ENCODE results near the gene EXOC2.

Gene EXOC2

DNA sequence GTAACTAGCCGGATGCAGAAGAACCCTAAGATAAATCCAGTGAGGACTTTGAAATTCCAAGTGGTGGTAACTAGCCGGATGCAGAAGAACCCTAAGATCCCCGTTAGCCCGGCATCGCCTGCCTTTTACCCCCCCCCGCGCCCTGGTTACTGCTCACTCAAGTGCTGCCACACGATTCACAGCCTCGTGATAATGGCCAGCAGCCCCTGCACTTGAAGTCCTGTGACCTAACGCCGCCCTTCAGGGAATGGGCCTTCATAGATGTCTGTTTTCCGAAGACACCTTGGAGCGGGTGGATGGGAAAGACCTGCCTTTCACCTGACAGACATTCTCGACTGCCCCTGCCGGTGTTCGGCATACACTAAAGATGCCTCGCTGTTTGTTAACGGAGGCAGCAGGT, 163.9 kb downstream of the EXOC2 start:
- no peak for DNase-seq (ENCODE audit: insufficient read length, low spot score)
- FAIRE-seq = peak; percentile 80
- TF ChIP-seq POU2F2 (IDR thresholded peaks at IDR 0.05; ENCODE audit: low read depth, low read length) = no peak
- no peak for TF ChIP-seq POLR2A (IDR thresholded peaks at IDR 0.05; ENCODE audit: low read depth, low read length)
- no peak for TF ChIP-seq PAX5 (IDR thresholded peaks at IDR 0.05; ENCODE audit: insufficient read depth, low read length, severe bottlenecking)
- TF ChIP-seq TAF1 (IDR thresholded peaks at IDR 0.05; ENCODE audit: low read depth, low read length) = no peak
- TF ChIP-seq POLR2AphosphoS5 (IDR thresholded peaks at IDR 0.05; ENCODE audit: low read depth, low read length) = no peak
- TF ChIP-seq SPI1 (IDR thresholded peaks at IDR 0.05; ENCODE audit: low read depth, low read length) = no peak

DNA sequence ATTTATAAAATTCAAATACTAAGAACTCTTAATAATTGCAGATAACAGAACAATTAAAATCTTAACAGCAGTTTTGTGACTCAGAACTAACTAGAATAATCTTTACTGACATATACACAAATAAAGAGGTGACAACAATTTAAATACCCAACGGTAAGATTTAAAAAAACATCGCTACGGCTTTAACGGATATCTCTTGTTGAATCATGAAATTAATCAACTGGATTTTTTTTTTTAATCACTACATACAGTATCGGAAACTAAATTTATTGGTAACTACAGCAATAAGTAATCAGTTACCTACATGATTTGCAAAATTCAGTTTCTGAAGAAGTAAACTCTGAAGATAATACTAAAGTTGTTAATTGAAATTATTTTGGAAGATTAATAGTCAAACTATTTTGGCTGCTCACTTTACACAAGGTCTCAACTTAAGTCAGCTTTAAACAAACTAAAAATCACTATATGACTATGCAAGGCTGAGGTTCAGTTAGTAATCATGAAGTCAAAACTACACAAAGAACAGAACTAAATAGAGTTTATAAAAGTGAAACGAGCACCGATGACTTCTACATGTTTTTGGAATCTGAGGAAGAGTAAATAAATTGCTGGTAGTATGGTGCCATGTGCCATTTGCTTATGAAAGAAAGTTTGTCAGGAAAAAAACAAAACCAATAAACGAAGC, 164.8 kb downstream of the EXOC2 start:
- FAIRE-seq (no peak), DNase-seq (ENCODE audit: insufficient read length, low spot score) (no peak)
- no peak for TF ChIP-seq POLR2AphosphoS5 (IDR thresholded peaks at IDR 0.05; ENCODE audit: low read depth, low read length)
- no peak for TF ChIP-seq POU2F2 (IDR thresholded peaks at IDR 0.05; ENCODE audit: low read depth, low read length)
- no peak for TF ChIP-seq PAX5 (IDR thresholded peaks at IDR 0.05; ENCODE audit: insufficient read depth, low read length, severe bottlenecking)
- TF ChIP-seq POLR2A (IDR thresholded peaks at IDR 0.05; ENCODE audit: low read depth, low read length) = no peak
- no peak for TF ChIP-seq SPI1 (IDR thresholded peaks at IDR 0.05; ENCODE audit: low read depth, low read length)
- no peak for TF ChIP-seq TAF1 (IDR thresholded peaks at IDR 0.05; ENCODE audit: low read depth, low read length)

DNA sequence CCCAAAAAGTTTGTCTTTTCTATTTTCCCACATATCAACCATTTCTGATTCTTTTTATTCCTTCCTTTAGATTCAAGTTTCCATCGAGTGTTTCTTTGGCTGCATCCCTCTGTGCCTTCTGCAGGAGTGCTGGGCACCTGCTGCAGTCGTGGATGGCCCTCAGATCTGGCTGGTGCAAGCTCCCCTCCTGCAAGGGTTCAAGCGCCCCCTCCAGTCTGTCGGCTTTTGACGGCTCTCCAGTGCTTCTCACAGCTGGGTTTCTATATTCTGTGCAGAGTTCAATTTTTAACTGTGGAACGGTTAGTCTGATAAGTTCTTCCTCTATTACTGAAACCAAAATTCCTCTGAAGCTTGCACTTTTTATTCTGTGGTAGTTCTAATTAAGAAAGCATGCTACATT, 168.1 kb downstream of the EXOC2 start:
- DNase-seq (ENCODE audit: insufficient read length, low spot score) = no peak
- TF ChIP-seq PAX5 (IDR thresholded peaks at IDR 0.05; ENCODE audit: insufficient read depth, low read length, severe bottlenecking) (no peak), TAF1 (IDR thresholded peaks at IDR 0.05; ENCODE audit: low read depth, low read length) (no peak), POU2F2 (IDR thresholded peaks at IDR 0.05; ENCODE audit: low read depth, low read length) (no peak), POLR2A (IDR thresholded peaks at IDR 0.05; ENCODE audit: low read depth, low read length) (no peak), POLR2AphosphoS5 (IDR thresholded peaks at IDR 0.05; ENCODE audit: low read depth, low read length) (no peak), SPI1 (IDR thresholded peaks at IDR 0.05; ENCODE audit: low read depth, low read length) (no peak)
- FAIRE-seq = no peak

DNA sequence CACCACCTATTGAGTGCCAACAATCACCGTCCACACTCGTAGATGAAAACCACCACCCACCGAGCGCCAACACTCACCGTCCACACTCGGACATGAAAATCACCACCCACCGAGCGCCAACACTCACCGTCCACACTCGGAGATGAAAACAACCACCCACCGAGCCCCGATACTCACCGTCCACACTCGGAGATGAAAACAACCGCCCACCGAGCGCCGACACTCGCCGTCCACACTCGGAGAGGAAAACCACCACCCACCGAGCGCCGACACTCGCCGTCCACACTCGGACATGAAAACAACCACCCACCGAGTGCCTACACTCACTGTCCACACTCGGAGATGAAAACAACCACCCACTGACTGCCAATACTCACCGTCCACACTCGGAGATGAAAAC, 172.1 kb downstream of the EXOC2 start:
- DNase-seq (ENCODE audit: insufficient read length, low spot score) (no peak), FAIRE-seq (no peak)

DNA sequence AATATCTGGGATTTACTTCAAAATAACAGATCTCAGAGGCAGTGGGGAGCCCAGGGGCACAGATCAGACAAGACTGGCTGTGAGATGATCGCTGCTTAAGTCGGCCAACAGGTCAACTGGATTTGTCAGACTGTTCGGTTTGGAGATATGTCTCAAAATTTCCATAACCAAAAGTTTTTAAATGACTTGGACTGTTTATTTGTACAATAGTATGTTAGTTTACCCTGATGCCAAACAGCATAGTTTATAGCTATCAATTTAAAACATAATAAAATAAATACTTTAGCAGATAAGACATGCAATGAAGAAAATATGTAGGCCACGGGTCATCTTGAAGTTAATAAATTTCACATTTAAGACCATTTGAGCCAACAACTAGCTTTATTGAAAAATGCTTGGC, 174.7 kb downstream of the EXOC2 start:
- FAIRE-seq = no peak
- no peak for TF ChIP-seq POU2F2 (IDR thresholded peaks at IDR 0.05; ENCODE audit: low read depth, low read length)
- TF ChIP-seq POLR2A (IDR thresholded peaks at IDR 0.05; ENCODE audit: low read depth, low read length) = no peak
- TF ChIP-seq PAX5 (IDR thresholded peaks at IDR 0.05; ENCODE audit: insufficient read depth, low read length, severe bottlenecking) = no peak
- TF ChIP-seq SPI1 (IDR thresholded peaks at IDR 0.05; ENCODE audit: low read depth, low read length) = no peak
- no peak for TF ChIP-seq TAF1 (IDR thresholded peaks at IDR 0.05; ENCODE audit: low read depth, low read length)
- no peak for TF ChIP-seq POLR2AphosphoS5 (IDR thresholded peaks at IDR 0.05; ENCODE audit: low read depth, low read length)
- DNase-seq (ENCODE audit: insufficient read length, low spot score) = no peak

More for the DNA sequence above, 172.1 kb downstream of the EXOC2 start:
- TF ChIP-seq PAX5 (IDR thresholded peaks at IDR 0.05; ENCODE audit: insufficient read depth, low read length, severe bottlenecking) = no peak

DNA sequence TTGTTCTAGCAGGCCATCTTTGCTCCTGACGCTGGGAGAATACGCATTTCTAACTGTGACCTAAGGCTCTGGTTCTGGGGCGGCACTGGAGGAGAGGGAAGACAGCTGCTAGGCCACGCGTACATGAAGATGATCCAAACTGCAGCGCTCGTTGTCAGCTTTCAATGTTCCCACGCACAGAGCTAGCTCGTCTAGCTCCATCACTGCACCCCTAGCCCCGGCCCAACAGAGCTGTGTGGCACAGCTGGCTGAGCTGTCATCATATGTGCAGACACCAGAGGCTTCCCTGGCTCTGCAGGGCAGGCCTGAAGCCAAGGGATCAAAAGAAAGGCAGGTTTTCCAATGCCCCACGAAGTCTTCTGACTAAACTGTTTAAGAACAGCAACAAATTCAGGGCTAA, 176.7 kb downstream of the EXOC2 start:
- TF ChIP-seq TAF1 (IDR thresholded peaks at IDR 0.05; ENCODE audit: low read depth, low read length) (no peak), POU2F2 (IDR thresholded peaks at IDR 0.05; ENCODE audit: low read depth, low read length) (no peak), SPI1 (IDR thresholded peaks at IDR 0.05; ENCODE audit: low read depth, low read length) (no peak), POLR2AphosphoS5 (IDR thresholded peaks at IDR 0.05; ENCODE audit: low read depth, low read length) (no peak), POLR2A (IDR thresholded peaks at IDR 0.05; ENCODE audit: low read depth, low read length) (no peak), PAX5 (IDR thresholded peaks at IDR 0.05; ENCODE audit: insufficient read depth, low read length, severe bottlenecking) (no peak)
- DNase-seq (ENCODE audit: insufficient read length, low spot score) = no peak
- FAIRE-seq = no peak

DNA sequence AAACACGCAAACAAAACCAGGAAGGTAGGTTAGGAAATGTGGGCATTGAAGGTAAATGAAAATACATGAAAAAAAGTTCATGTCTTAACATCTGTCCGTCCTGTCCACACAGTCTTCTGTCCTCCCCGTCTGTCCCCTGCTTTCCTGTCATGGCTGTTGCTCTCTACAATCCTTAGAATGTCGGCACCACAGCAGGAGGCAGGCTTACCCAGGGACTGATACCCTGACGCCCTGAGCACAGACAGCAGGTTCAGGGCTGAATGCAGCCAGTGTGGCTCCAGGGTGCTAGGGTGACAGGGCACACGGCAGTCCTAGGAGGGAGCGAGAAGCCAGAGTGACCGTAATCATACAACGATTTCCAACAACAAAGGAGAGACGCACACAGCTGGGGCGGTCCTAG, 177.7 kb downstream of the EXOC2 start:
- DNase-seq (ENCODE audit: insufficient read length, low spot score) (no peak), FAIRE-seq (no peak)
- TF ChIP-seq POLR2A (IDR thresholded peaks at IDR 0.05; ENCODE audit: low read depth, low read length) = no peak
- TF ChIP-seq SPI1 (IDR thresholded peaks at IDR 0.05; ENCODE audit: low read depth, low read length) = no peak
- no peak for TF ChIP-seq POLR2AphosphoS5 (IDR thresholded peaks at IDR 0.05; ENCODE audit: low read depth, low read length)
- TF ChIP-seq PAX5 (IDR thresholded peaks at IDR 0.05; ENCODE audit: insufficient read depth, low read length, severe bottlenecking) = no peak
- no peak for TF ChIP-seq TAF1 (IDR thresholded peaks at IDR 0.05; ENCODE audit: low read depth, low read length)
- TF ChIP-seq POU2F2 (IDR thresholded peaks at IDR 0.05; ENCODE audit: low read depth, low read length) = no peak

DNA sequence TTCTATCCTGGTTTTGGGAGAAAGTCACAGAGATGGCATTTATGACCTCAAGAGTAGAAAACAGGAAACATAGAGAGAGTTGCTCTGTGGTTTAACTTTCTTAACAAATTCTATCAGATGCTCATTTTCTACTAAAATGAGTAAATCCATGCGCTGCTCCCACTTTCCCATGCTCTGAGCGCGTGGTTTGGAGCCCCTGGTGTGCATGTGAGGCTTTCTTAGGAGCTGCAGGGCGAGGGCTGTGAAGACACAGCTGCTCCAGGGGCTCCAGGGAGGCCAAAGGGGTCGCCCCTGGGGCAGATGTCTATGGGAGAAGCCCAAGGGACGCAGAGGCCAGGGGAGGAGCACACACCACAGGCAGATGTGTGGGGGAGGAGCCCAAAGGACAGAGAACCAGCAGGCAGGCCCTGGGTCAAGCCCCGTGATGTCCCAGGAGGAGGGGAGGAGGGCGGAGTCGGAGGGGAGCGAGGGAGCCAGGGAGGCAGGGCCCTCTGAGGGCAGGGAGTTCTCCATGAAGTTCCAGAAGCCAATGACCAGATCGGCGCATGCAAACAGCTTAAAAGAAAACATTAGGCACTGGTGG, 178.5 kb downstream of the EXOC2 start:
- DNase-seq (ENCODE audit: insufficient read length, low spot score) = no peak
- no peak for FAIRE-seq
- no peak for TF ChIP-seq POU2F2 (IDR thresholded peaks at IDR 0.05; ENCODE audit: low read depth, low read length)
- TF ChIP-seq TAF1 (IDR thresholded peaks at IDR 0.05; ENCODE audit: low read depth, low read length) = no peak
- TF ChIP-seq PAX5 (IDR thresholded peaks at IDR 0.05; ENCODE audit: insufficient read depth, low read length, severe bottlenecking) = no peak
- TF ChIP-seq SPI1 (IDR thresholded peaks at IDR 0.05; ENCODE audit: low read depth, low read length) = no peak
- TF ChIP-seq POLR2A (IDR thresholded peaks at IDR 0.05; ENCODE audit: low read depth, low read length) = no peak
- TF ChIP-seq POLR2AphosphoS5 (IDR thresholded peaks at IDR 0.05; ENCODE audit: low read depth, low read length) = no peak

DNA sequence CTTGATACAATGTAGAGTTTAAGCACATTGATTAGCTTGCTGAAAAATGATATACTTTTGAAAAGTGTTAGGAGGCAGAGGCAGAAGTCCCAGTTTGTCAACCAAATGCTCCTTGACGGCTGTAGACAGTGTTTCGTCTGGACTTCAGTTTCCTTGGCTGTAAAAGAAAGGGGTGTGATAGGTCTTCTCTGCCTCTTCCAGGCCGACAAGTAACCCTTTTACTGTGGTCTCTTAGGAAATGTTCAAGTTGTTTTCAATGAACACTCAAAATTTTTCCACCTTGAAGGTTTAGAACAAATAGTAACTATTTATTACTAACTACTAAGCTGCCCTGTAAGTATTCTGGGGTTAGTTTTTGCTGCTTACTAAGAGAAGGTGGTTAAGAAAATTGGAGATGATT, 179.0 kb downstream of the EXOC2 start:
- no peak for FAIRE-seq
- TF ChIP-seq TAF1 (IDR thresholded peaks at IDR 0.05; ENCODE audit: low read depth, low read length) (no peak), POU2F2 (IDR thresholded peaks at IDR 0.05; ENCODE audit: low read depth, low read length) (no peak), POLR2A (IDR thresholded peaks at IDR 0.05; ENCODE audit: low read depth, low read length) (no peak), PAX5 (IDR thresholded peaks at IDR 0.05; ENCODE audit: insufficient read depth, low read length, severe bottlenecking) (no peak), SPI1 (IDR thresholded peaks at IDR 0.05; ENCODE audit: low read depth, low read length) (no peak), POLR2AphosphoS5 (IDR thresholded peaks at IDR 0.05; ENCODE audit: low read depth, low read length) (no peak)
- DNase-seq (ENCODE audit: insufficient read length, low spot score) = no peak

DNA sequence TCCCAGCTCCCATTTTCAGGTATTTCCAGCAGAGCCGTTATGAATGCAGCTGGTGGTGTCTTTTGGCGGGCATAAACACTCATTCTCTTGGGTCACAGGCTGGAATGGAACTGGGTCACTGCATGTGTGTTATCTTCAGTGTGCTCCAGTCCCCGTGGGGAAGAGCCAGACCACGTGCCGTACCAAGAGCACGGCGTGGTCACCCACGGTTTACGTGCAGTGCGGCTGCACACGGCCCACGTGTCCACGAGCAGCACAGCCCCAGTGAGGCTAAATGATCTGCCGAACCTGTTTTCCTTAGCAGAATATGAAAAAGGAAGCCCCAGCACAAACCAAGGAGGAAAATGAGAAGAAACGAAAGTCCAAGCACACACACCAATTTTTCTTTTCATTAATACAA, 179.9 kb downstream of the EXOC2 start:
- no peak for FAIRE-seq
- DNase-seq (ENCODE audit: insufficient read length, low spot score) = no peak
- no peak for TF ChIP-seq PAX5 (IDR thresholded peaks at IDR 0.05; ENCODE audit: insufficient read depth, low read length, severe bottlenecking)
- TF ChIP-seq SPI1 (IDR thresholded peaks at IDR 0.05; ENCODE audit: low read depth, low read length) = no peak
- no peak for TF ChIP-seq TAF1 (IDR thresholded peaks at IDR 0.05; ENCODE audit: low read depth, low read length)
- TF ChIP-seq POLR2A (IDR thresholded peaks at IDR 0.05; ENCODE audit: low read depth, low read length) = no peak
- TF ChIP-seq POLR2AphosphoS5 (IDR thresholded peaks at IDR 0.05; ENCODE audit: low read depth, low read length) = no peak
- TF ChIP-seq POU2F2 (IDR thresholded peaks at IDR 0.05; ENCODE audit: low read depth, low read length) = no peak
